ENCODE measurements around the gene NMBR. TPM values are rescaled to one million over a fixed set of nuclear protein-coding genes. Genes with fewer than 3 reads are reported as not detected.
"Not testable (repeated sequence)": the region's sequence is repeated elsewhere in the genome, so short reads cannot be mapped to it uniquely, and the experiment has no call there.

Gene NMBR
- total RNA-seq, 1 donor from 2014 or later, result 0.27 TPM

GRCh38 chr6:142112451-142113061 lies 34.4 kb downstream of the NMBR start:
- Mint-ChIP-seq H3K4me1 (no peaks in the 10 kb centered on the region), H3K27me3 (ENCODE audit: low read depth) (peaks cover 2% of the 10 kb centered on the region)
- DNase-seq (ENCODE audit: low spot score in 2 of 2, unreplicated experiment in 2 of 2), result peak; percentile 55 to 77

DNA sequence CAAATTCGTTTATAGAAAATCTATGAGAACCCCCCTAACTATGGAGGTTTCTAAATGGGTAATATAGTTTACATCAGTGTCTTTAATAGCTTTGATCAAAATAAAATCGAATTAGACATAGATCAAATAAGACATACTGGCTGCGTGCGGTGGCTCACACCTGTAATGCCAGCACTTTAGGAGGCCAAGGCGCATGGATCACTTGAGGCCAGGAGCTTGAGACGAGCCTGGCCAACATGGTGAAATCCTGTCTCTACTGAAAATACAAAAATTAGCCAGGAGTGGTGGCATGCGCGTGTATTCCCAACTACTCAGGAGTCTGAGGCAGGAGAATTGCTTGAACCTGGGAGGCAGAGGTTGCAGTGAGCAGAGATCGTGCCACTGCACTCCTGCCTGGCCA lies 36.1 kb downstream of the NMBR start:
- H3K27me3 Mint-ChIP-seq (ENCODE audit: low read depth); H3K36me3 Mint-ChIP-seq; H3K9me3 Mint-ChIP-seq; H3K27ac Mint-ChIP-seq; H3K4me1 Mint-ChIP-seq; DNase-seq (ENCODE audit: low spot score in 2 of 2, unreplicated experiment in 2 of 2); H3K4me3 Mint-ChIP-seq: not testable (repeated sequence)

More at GRCh38 chr6:142112451-142113061, 34.4 kb downstream of the NMBR start:
- TF ChIP-seq, protein P1, sequence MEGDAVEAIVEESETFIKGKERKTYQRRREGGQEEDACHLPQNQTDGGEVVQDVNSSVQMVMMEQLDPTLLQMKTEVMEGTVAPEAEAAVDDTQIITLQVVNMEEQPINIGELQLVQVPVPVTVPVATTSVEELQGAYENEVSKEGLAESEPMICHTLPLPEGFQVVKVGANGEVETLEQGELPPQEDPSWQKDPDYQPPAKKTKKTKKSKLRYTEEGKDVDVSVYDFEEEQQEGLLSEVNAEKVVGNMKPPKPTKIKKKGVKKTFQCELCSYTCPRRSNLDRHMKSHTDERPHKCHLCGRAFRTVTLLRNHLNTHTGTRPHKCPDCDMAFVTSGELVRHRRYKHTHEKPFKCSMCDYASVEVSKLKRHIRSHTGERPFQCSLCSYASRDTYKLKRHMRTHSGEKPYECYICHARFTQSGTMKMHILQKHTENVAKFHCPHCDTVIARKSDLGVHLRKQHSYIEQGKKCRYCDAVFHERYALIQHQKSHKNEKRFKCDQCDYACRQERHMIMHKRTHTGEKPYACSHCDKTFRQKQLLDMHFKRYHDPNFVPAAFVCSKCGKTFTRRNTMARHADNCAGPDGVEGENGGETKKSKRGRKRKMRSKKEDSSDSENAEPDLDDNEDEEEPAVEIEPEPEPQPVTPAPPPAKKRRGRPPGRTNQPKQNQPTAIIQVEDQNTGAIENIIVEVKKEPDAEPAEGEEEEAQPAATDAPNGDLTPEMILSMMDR (IDR thresholded peaks at IDR 0.05; ENCODE audit: unreplicated experiment), result peak; percentile 78
- H3K4me3 Mint-ChIP-seq, result no peak overlapping the region
- H3K36me3 Mint-ChIP-seq, result no peaks in the 10 kb centered on the region
- H3K27ac Mint-ChIP-seq, result no peak overlapping the region
- H3K9me3 Mint-ChIP-seq, result peaks cover 9% of the 10 kb centered on the region

DNA sequence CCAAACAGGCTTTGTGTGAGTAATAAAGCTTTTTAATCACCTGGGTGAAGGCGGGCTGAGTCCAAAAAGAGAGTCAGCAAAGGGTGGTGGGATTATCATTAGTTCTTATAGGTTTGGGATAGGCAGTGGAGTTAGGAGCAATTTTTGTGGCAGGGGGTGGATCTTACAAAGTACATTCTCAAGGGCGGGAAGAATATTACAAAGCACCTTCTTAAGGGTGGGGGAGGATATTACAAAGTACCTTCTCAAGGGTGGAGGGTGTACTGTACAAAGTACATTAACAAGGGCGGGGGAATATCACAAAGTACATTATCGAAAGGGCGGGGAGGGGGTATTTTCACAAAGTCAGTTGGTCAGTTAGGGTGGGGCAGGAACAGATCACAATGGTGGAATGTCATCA lies 42.1 kb downstream of the NMBR start:
- not testable (repeated sequence) for H3K27ac Mint-ChIP-seq; H3K4me1 Mint-ChIP-seq; H3K9me3 Mint-ChIP-seq; H3K27me3 Mint-ChIP-seq (ENCODE audit: low read depth); H3K4me3 Mint-ChIP-seq; H3K36me3 Mint-ChIP-seq; DNase-seq (ENCODE audit: low spot score in 2 of 2, unreplicated experiment in 2 of 2)

DNA sequence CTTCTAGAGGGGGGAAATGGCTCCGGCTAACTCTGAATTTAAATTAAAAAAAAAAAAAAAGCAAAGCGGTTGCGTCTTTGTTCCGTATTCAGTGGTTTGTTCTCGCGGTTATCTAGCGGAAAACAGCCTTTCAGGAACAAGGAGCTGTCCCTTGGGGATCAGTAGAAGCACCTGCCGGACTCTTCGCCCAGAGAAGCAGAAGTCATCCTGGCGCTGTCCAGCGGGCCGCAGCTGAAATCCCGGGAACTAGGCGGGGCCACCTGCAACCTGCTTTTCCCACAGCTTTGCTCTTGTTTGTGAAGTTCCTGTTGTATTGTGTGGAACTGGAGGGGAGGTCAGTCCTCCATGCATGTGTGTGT lies 58.1 kb downstream of the NMBR start:
- Mint-ChIP-seq H3K27ac (no peak overlapping the region), H3K27me3 (ENCODE audit: low read depth) (peaks cover 29% of the 10 kb centered on the region)
- peak in 1 of 2 experiments; percentile 53 for DNase-seq (ENCODE audit: low spot score in 2 of 2, unreplicated experiment in 2 of 2)

GRCh38 chr6:142087950-142088857 lies 58.7 kb downstream of the NMBR start:
- H3K27me3 Mint-ChIP-seq (ENCODE audit: low read depth), result peaks cover 33% of the 10 kb centered on the region
- no peak overlapping the region for H3K27ac Mint-ChIP-seq
- TF ChIP-seq, protein P1 (IDR thresholded peaks at IDR 0.05; ENCODE audit: unreplicated experiment), result no peak
- DNase-seq (ENCODE audit: low spot score in 2 of 2, unreplicated experiment in 2 of 2), result no peak
- no peaks in the 10 kb centered on the region for H3K9me3 Mint-ChIP-seq
- H3K4me1 Mint-ChIP-seq, result no peaks in the 10 kb centered on the region
- peak overlapping the region; percentile 13 for H3K4me3 Mint-ChIP-seq
- no peaks in the 10 kb centered on the region for H3K36me3 Mint-ChIP-seq

More for the DNA sequence above, 58.1 kb downstream of the NMBR start:
- TF ChIP-seq, protein P1 (IDR thresholded peaks at IDR 0.05; ENCODE audit: unreplicated experiment), result no peak
- Mint-ChIP-seq H3K4me1 (no peaks in the 10 kb centered on the region), H3K4me3 (no peak overlapping the region), H3K36me3 (no peaks in the 10 kb centered on the region), H3K9me3 (no peaks in the 10 kb centered on the region)

DNA sequence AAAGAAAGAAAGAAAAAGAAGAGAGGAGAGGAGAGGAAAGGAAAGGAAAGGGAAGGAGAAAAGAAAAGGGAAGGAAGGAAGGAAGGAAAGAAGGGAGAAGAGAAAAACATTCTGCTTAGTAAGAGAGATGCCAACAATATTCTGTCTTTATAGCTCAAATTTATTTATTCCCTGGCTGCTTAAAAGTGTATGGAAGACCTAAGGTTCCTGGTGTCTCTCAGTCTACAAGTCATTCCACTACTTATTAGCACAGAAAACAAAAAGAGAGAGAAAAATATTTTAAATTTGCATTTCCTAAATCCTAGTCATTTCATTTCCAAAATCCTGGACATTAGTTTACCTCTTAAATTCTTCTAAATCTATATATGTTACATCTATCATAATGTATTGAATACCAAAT lies 67.8 kb downstream of the NMBR start:
- H3K27ac Mint-ChIP-seq, result no peak overlapping the region
- no peaks in the 10 kb centered on the region for H3K36me3 Mint-ChIP-seq
- DNase-seq (ENCODE audit: low spot score in 2 of 2, unreplicated experiment in 2 of 2), result no peak
- no peaks in the 10 kb centered on the region for H3K4me1 Mint-ChIP-seq
- peaks cover 9% of the 10 kb centered on the region for H3K27me3 Mint-ChIP-seq (ENCODE audit: low read depth)
- TF ChIP-seq, protein P1 (IDR thresholded peaks at IDR 0.05; ENCODE audit: unreplicated experiment), result no peak
- no peaks in the 10 kb centered on the region for H3K9me3 Mint-ChIP-seq
- H3K4me3 Mint-ChIP-seq, result no peak overlapping the region
